Measurements from ENCODE around the gene PPIL1. TPM values are rescaled to one million over a fixed set of nuclear protein-coding genes. Genes with fewer than 3 reads are reported as not detected.

Gene PPIL1
- total and polyA plus RNA-seq, 2 of the 4 experiments (the other 2 are of a cell fraction) = 28.4 to 58.4 TPM

GRCh38 chr6:36817176-36817817 lies 57.3 kb downstream of the PPIL1 start:
- ChIA-PET POLR2A (ENCODE audit: unreplicated experiment) (no interaction called here), CTCF (no interaction called here)
- Histone ChIP-seq H3K23ac (ENCODE audit: low read depth, low read length) (no peak overlapping the region), H3K4me1 (ENCODE audit: control insufficient read depth, insufficient read depth, low read length) (peaks cover 5% of the 10 kb centered on the region), H3K14ac (replicated peaks; ENCODE audit: low read depth, low read length) (no peak overlapping the region), H3K9me1 (ENCODE audit: insufficient read depth, low read length) (peaks cover 5% of the 10 kb centered on the region), H2BK5ac (ENCODE audit: low read depth, low read length, poor library complexity, severe bottlenecking) (no peak overlapping the region), H4K8ac (ENCODE audit: low read depth in 2 of 2, low read length in 2 of 2) (no peak overlapping the region), H3K36me3 (ENCODE audit: control insufficient read depth, insufficient read depth, low read length) (no peaks in the 10 kb centered on the region), H3K27me3 (ENCODE audit: control insufficient read depth, insufficient read depth, low read length) (peaks cover 14% of the 10 kb centered on the region), H3K4me3 (ENCODE audit: insufficient read depth, low read depth, low read length) (no peak overlapping the region), H3K56ac (ENCODE audit: extremely low read depth, insufficient read depth, low read length) (no peak overlapping the region), H3K79me1 (ENCODE audit: low read depth in 1 of 2, low read length in 2 of 2) (no peaks in the 10 kb centered on the region), H2BK15ac (ENCODE audit: low read depth, low read length) (no peak overlapping the region), H2BK120ac (ENCODE audit: low read depth, low read length) (no peak overlapping the region), H2BK20ac (ENCODE audit: low read depth, low read length) (no peak overlapping the region), H4K91ac (ENCODE audit: insufficient read depth, low read depth, low read length) (no peak overlapping the region), H2AFZ (replicated peaks; ENCODE audit: low read length, poor library complexity) (no peak overlapping the region), H3K4me2 (ENCODE audit: low read depth, low read length) (no peak overlapping the region), H3K4ac (ENCODE audit: low read depth, low read length) (no peak overlapping the region), H4K5ac (ENCODE audit: low read depth, low read length) (no peak overlapping the region), H2AK9ac (replicated peaks; ENCODE audit: low read depth, low read length, poor library complexity) (peak overlapping the region; percentile 29), H3K27ac (ENCODE audit: insufficient read depth, low read length) (no peak overlapping the region), H2AK5ac (ENCODE audit: low read depth, low read length) (no peak overlapping the region), H4K20me1 (ENCODE audit: insufficient read depth, low read length) (no peaks in the 10 kb centered on the region), H3K18ac (ENCODE audit: low read depth, low read length) (no peak overlapping the region), H3K9me3 (ENCODE audit: control insufficient read depth, insufficient read depth, low read length) (no peaks in the 10 kb centered on the region), H3K9ac (ENCODE audit: low read depth, low read length) (no peak overlapping the region)
- BruUV-seq (replicated peaks) = no TSS peak
- DNase-seq (no peak), ATAC-seq (ENCODE audit: low read depth) (no peak)
- WGBS, 2 experiments (ENCODE audit: extremely low coverage in 2 of 2, insufficient read length in 1 of 2) = 89% methylated on average over 3 of the region's 9 CpGs; no CpG with 5 or more reads in 1 of the 2 experiments
- intact Hi-C loops (cut with micrococcal nuclease) (no loop called here), in situ Hi-C loops (cut with MboI; ENCODE audit: low sequenced_read_pairs) (no loop called here), dilution Hi-C loops (cut with HindIII; ENCODE audit: low sequenced_read_pairs, unreplicated experiment) (no loop called here)
- no peak for TF ChIP-seq RCOR1 (IDR thresholded peaks at IDR 0.05; ENCODE audit: insufficient replicate concordance, low read length)
- no peak for TF ChIP-seq BHLHE40 (IDR thresholded peaks at IDR 0.05; ENCODE audit: low read depth, low read length)
- TF ChIP-seq NFE2L2 (IDR thresholded peaks at IDR 0.05; ENCODE audit: low read depth, low read length) = no peak
- no peak for TF ChIP-seq SMC3 (IDR thresholded peaks at IDR 0.05; ENCODE audit: low read depth, low read length)
- TF ChIP-seq MAZ (IDR thresholded peaks at IDR 0.05; ENCODE audit: borderline replicate concordance, low read depth, low read length) = no peak
- no peak for TF ChIP-seq FOS (IDR thresholded peaks at IDR 0.05; ENCODE audit: low read depth, low read length)
- no peak for TF ChIP-seq MXI1 (IDR thresholded peaks at IDR 0.05; ENCODE audit: borderline replicate concordance, low read depth, low read length)
- TF ChIP-seq CTCF (conservative IDR thresholded peaks at IDR 0.05; ENCODE audit: low read depth, low read length) = no peak
- TF ChIP-seq MAFK (IDR thresholded peaks at IDR 0.05; ENCODE audit: low read depth, low read length) = no peak

Data from IMR-90 (cell line).